HepG2 (cell line): ENCODE results near the gene HTR1D. TPM values are rescaled to one million over a fixed set of nuclear protein-coding genes. Genes with fewer than 3 reads are reported as not detected.

ENCODE experiments used
- ATAC-seq: fragments of 200-7000 bp; cut with Tn5 transposase; 3 replicates; pipeline ENCODE4 v1.9.1; 2020; ENCODE audit warnings: mild to moderate bottlenecking, moderate library complexity
- BruUV-seq: library from RNA; stranded (reverse); fragments of 400-500 nt; replicated peaks from 2 replicates; lab custom pipeline; 2021; lab: Mats Ljungman, UMichigan
- CTCF ChIA-PET: fragments of 300-600 bp; formaldehyde crosslinking; extraction: SDS; loops from one replicate; lab custom pipeline; 2021; ENCODE audit warnings: low total read pairs, inconsistent platforms, low intra/inter-chr PET ratio; lab: Yijun Ruan, JAX
- POLR2A ChIA-PET: fragments of 350-600 bp; sonication (Branson Sonifier 250); formaldehyde crosslinking; loops from one replicate; lab custom pipeline; 2020; ENCODE audit warnings: antibody characterized with exemption, inconsistent platforms; lab: Yijun Ruan, JAX
- DNase-seq: peaks from one replicate; pipeline ENCODE4 v3.0.0-alpha.2; 2015; ENCODE audit warnings: low spot score
- FAIRE-seq: peaks from 3 replicates; lab custom pipeline; 2011; peaks lifted over from hg19 to GRCh38; lab: Jason Lieb, UNC
- H2AFZ ChIP-seq: one replicate; pipeline ENCODE4 v1.6.1; 2011; ENCODE audit warnings: low read length, inconsistent platforms
- H3K27ac ChIP-seq: fragments of 300-600 bp; 3 replicates; pipeline ENCODE4 v1.8.0; 2011; ENCODE audit warnings: mixed run types, mild to moderate bottlenecking, mixed read lengths, low read length, inconsistent platforms; ENCODE audit not compliant: insufficient read depth; ENCODE audit errors: extremely low read length
- H3K27me3 ChIP-seq, 2 experiments: fragments of 200-600 bp in 1 of 2; 2 replicates in 1 of 2; 3 replicates in 1 of 2; pipeline versions ENCODE4 v1.6.0 to v1.8.0; 2011; ENCODE audit warnings: low read length in 2 of 2, mild to moderate bottlenecking in 2 of 2, moderate library complexity in 2 of 2, inconsistent platforms in 1 of 2; ENCODE audit not compliant: insufficient read depth in 2 of 2, control insufficient read depth in 1 of 2
- H3K36me3 ChIP-seq, 2 experiments: fragments of 200-600 bp in 1 of 2; replicated peaks in 1 of 2; 2 replicates in 1 of 2; 3 replicates in 1 of 2; pipeline versions ENCODE4 v1.5.1 to v1.8.0; 2011; ENCODE audit warnings: low read length in 2 of 2, inconsistent platforms in 1 of 2; ENCODE audit not compliant: insufficient read depth in 2 of 2, control insufficient read depth in 1 of 2
- H3K4me1 ChIP-seq: 2 replicates; pipeline ENCODE4 v1.5.1; 2012; ENCODE audit warnings: low read length, inconsistent platforms; ENCODE audit not compliant: insufficient read depth
- H3K4me2 ChIP-seq: 2 replicates; pipeline ENCODE4 v1.6.0; 2011; ENCODE audit warnings: low read depth, low read length, inconsistent platforms
- H3K4me3 ChIP-seq, 3 experiments: fragments of 200-600 bp in 1 of 3; sonication (generic), shearing (Covaris generic) in 1 of 3; replicated peaks in 1 of 3; 2 replicates each; pipeline ENCODE4 v1.5.1; 2011 to 2016; ENCODE audit warnings: low read length in 3 of 3, inconsistent platforms in 2 of 3, low read depth in 2 of 3, mild to moderate bottlenecking in 2 of 3, control low read depth in 1 of 3, mixed read lengths in 1 of 3; ENCODE audit not compliant: insufficient read depth in 1 of 3
- H3K79me2 ChIP-seq: one replicate; pipeline ENCODE4 v1.6.1; 2011; ENCODE audit warnings: low read length, inconsistent platforms; ENCODE audit not compliant: insufficient read depth
- H3K9ac ChIP-seq: 2 replicates; pipeline ENCODE4 v1.6.0; 2011; ENCODE audit warnings: mild to moderate bottlenecking, low read depth, low read length, inconsistent platforms; ENCODE audit not compliant: insufficient read depth
- H3K9me3 ChIP-seq: 2 replicates; pipeline ENCODE4 v1.5.1; 2012; ENCODE audit warnings: mild to moderate bottlenecking, low read length
- H4K20me1 ChIP-seq: 2 replicates; pipeline ENCODE4 v1.6.0; 2011; ENCODE audit warnings: inconsistent platforms, mild to moderate bottlenecking, low read length, moderate library complexity; ENCODE audit not compliant: insufficient read depth
- ETV6 ChIP-seq: sonication (generic); formaldehyde crosslinking; conservative IDR thresholded peaks from 2 replicates; pipeline ENCODE4 v1.4.0; 2020; ENCODE audit warnings: missing genetic modification reagents
- ZNF317 ChIP-seq: sonication (generic); formaldehyde crosslinking; IDR thresholded peaks from 2 replicates; pipeline ENCODE4 v1.5.0; 2020; ENCODE audit warnings: mild to moderate bottlenecking, missing genetic modification reagents
- ZNF746 ChIP-seq: sonication (generic); formaldehyde crosslinking; IDR thresholded peaks from 2 replicates; pipeline ENCODE4 v1.8.0; 2022; ENCODE audit warnings: mild to moderate bottlenecking, missing genetic modification reagents
- WGBS: methylation state at CpG from one replicate; pipeline ENCODE4 v1.1.6; 2017; ENCODE audit warnings: low lambda C conversion rate; 5-methylcytosine and 5-hydroxymethylcytosine counted together
- in situ Hi-C: cut with HindIII; loops from 2 replicates; pipeline ENCODE4 v1.10.0; 2017; ENCODE audit warnings: low pct_unique_long_range_greater_than_20kb; ENCODE audit not compliant: extremely low pct_ligation_motif_present
- intact Hi-C: fragments of 100-400 bp; cut with micrococcal nuclease; formaldehyde crosslinking; loops from one replicate; pipeline ENCODE4 v1.10.0; 2022; ENCODE audit not compliant: unreplicated experiment
- polyA plus RNA-seq, 8 experiments: library from polyadenylated mRNA; depleted of rRNA in 3 of 8; stranded (reverse) in 7 of 8; unstranded in 1 of 8; fragments of >200 nt; fragmentation: Illumina TruSeq in 4 of 8; extraction: Trizol in 4 of 8; gene quantifications; 2 replicates each; pipeline versions ENCODE4 v1.2.1 to v1.2.3, GENCODE V29; 2011 to 2016; ENCODE audit warnings: low read depth in 4 of 8, missing spikeins in 1 of 8, mixed read lengths in 1 of 8; ENCODE audit not compliant: insufficient read depth in 1 of 8
- total RNA-seq, 5 experiments: library from RNA; depleted of rRNA; stranded (reverse); fragments of >200 nt; fragmentation: Illumina TruSeq; extraction: Trizol; gene quantifications; 2 replicates each; pipeline ENCODE4 v1.2.3, GENCODE V29; 2016; ENCODE audit warnings: low read depth in 1 of 5
- TF ChIP-seq, protein P1 (sequence below): sonication (generic); formaldehyde crosslinking; IDR thresholded peaks from 2 replicates; pipeline ENCODE4 v1.5.0; 2020; ENCODE audit warnings: mild to moderate bottlenecking, missing genetic modification reagents

Gene HTR1D
- total and polyA plus RNA-seq, 2 of the 13 experiments (the other 11 are each of a cell fraction or from before 2014, with no cell fraction given): 0.04 to 0.07 TPM

DNA sequence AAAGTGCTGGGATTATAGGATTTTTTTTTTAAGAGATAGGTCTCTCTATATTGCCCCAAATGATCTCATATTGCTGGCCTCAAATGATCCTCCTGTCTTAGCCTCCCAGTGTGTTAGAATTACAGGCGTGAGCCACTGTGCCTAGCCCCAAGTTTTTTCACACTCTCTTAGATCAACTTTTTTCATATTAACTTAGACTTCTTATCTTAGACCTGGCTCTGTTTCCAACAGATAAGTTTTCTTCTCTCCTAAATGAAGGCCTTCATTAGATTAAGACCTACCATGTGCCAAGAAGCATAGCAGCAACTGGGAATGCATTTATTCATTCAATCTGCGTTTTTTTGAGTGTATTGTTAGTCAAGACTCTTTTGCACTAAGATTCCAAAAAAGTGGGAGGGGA lies 20.2 kb upstream of the HTR1D start (continued):
- TF ChIP-seq, protein P1, sequence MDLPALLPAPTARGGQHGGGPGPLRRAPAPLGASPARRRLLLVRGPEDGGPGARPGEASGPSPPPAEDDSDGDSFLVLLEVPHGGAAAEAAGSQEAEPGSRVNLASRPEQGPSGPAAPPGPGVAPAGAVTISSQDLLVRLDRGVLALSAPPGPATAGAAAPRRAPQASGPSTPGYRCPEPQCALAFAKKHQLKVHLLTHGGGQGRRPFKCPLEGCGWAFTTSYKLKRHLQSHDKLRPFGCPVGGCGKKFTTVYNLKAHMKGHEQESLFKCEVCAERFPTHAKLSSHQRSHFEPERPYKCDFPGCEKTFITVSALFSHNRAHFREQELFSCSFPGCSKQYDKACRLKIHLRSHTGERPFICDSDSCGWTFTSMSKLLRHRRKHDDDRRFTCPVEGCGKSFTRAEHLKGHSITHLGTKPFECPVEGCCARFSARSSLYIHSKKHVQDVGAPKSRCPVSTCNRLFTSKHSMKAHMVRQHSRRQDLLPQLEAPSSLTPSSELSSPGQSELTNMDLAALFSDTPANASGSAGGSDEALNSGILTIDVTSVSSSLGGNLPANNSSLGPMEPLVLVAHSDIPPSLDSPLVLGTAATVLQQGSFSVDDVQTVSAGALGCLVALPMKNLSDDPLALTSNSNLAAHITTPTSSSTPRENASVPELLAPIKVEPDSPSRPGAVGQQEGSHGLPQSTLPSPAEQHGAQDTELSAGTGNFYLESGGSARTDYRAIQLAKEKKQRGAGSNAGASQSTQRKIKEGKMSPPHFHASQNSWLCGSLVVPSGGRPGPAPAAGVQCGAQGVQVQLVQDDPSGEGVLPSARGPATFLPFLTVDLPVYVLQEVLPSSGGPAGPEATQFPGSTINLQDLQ (CRISPR knock-in tag): no peak
- no peak for TF ChIP-seq ETV6 (CRISPR knock-in tag)
- no peak for TF ChIP-seq ZNF317 (CRISPR knock-in tag)

DNA sequence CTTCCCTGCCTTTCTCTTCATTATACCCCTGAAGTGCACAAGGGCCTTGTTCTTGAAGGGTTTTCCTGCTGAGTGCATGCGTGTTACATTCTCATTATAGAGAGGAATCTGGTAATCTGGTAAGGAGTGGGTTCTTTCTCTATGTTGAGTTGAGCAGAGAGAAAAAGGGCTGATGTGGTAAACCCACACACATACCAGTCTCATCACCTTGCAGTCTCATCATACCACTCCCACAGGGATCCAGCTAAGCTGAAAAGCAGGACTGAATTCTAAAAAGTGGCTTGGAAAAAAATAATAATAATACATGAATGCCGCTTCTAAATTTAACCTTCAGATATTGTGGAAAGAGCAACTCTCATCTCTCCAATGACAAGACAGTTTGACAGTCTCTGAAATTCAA lies 10.5 kb upstream of the HTR1D start:
- ATAC-seq (no peak), DNase-seq (no peak), FAIRE-seq (no peak)
- Histone ChIP-seq H3K27me3 (no peaks in the 10 kb centered on the region), H3K4me1 (peaks cover 43% of the 10 kb centered on the region), H2AFZ (no peak overlapping the region), H3K4me2 (no peak overlapping the region), H4K20me1 (no peaks in the 10 kb centered on the region), H3K9me3 (no peaks in the 10 kb centered on the region), H3K4me3 (no peak overlapping the region), H3K9ac (no peak overlapping the region), H3K79me2 (no peaks in the 10 kb centered on the region), H3K27ac (no peak overlapping the region), H3K36me3 (no peaks in the 10 kb centered on the region)
- in situ Hi-C loops: no loop called here
- CTCF ChIA-PET: no interaction called here
- no TSS peak for BruUV-seq
- 81% methylated on average over 2 of the region's 2 CpGs for WGBS
- POLR2A ChIA-PET: no interaction called here
- intact Hi-C loops: no loop called here
- no peak for TF ChIP-seq ZNF746 (CRISPR knock-in tag)
